ENCODE measurements around the gene SYNPO.

Gene SYNPO

DNA sequence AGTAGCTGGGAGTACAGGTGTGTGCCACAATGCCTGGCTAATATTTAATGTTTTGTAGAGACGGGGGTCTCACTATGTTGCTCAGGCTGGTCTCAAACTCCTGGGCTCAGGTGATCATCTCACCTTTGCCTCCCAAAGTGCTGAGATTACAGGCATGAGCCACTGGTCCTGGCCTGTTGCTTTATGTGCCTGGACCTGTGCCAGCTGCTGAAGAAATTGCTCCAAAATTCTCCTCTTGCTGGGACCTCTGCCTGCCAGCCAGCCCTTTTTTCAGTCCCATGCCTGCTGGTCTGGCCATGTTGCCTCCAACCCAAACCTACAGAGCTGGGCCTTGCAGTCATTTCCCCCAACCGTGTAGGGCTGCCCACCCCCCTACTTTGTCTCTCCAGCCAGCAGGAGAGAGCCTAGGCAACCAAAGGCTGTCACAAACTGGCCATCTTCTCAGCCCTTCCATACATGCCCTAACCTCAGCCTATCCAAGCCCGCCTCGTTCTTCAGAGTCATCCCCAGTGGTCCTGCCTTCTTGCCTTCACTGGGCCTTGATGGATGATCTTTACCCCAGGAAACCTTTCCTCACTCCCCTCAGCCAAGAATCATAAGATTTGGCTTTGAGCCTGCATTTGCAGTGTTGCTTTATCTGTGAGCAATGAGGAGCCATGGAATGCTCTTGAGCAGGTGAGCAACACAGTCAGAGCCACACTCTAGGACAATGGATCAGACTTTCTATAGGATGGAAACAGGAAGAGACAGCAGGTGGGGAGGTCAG lies 27.4 kb upstream of the SYNPO start:
- Histone ChIP-seq H3F3A (ENCODE audit: insufficient read depth) (no peaks in the 10 kb centered on the region), H3K27ac (ENCODE audit: low read depth, low read length) (no peak overlapping the region)

DNA sequence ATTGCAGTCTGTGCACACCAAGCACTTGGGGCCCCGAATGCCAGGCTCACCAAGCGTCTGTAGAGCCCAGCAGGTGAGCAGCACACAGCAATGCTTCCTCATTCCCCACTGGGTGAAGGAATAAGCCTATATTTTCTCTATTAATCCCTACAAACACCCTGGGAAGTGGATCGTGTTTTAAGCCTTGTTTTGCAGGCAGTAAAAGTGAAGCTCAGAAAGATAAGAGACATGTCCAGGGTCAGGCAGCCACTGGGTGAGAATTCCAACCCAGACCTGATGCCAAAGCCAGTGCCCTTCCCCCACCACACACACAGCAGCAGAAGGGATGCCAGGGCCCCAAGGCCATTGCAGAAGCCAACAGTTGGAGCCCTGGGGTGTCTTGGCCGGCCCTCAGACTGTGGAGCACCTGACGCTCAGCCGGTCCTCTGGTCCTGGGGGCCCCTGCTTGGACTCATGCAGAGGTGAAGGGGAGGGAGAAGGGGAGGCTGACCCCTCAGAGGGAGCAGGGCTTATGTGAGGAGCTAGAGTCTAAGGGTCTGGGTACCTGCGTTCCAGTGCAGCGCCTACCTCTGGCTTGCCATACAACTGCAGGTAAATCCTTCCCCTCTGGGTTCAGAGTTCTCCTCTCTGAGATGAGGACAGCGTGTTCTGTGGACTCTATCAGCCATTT lies 26.3 kb upstream of the SYNPO start:
- Histone ChIP-seq H3F3A (ENCODE audit: insufficient read depth) (no peaks in the 10 kb centered on the region), H3K36me3 (ENCODE audit: low read length) (no peaks in the 10 kb centered on the region), H2AFZ (ENCODE audit: low read depth, low read length, severe bottlenecking) (no peak overlapping the region), H3K9ac (ENCODE audit: low read length) (no peak overlapping the region), H3K4me2 (ENCODE audit: low read depth, low read length, poor library complexity, severe bottlenecking) (no peak overlapping the region), H3K9me3 (ENCODE audit: insufficient read depth, low read length) (no peaks in the 10 kb centered on the region), H3K9me2 (replicated peaks; ENCODE audit: insufficient read depth, low read length) (no peaks in the 10 kb centered on the region), H3K27me3 (ENCODE audit: low read length) (no peaks in the 10 kb centered on the region), H4K20me1 (ENCODE audit: low read depth, low read length) (no peaks in the 10 kb centered on the region), H3K4me3 (ENCODE audit: insufficient read depth, low read length, poor library complexity, severe bottlenecking) (no peak overlapping the region), H3K27ac (ENCODE audit: low read depth, low read length) (no peak overlapping the region), H3K79me2 (ENCODE audit: insufficient read depth, low read length) (no peaks in the 10 kb centered on the region)
- TF ChIP-seq EZH2phosphoT487 (conservative IDR thresholded peaks at IDR 0.05; ENCODE audit: low read length), result no peak
- TF ChIP-seq, protein P1, sequence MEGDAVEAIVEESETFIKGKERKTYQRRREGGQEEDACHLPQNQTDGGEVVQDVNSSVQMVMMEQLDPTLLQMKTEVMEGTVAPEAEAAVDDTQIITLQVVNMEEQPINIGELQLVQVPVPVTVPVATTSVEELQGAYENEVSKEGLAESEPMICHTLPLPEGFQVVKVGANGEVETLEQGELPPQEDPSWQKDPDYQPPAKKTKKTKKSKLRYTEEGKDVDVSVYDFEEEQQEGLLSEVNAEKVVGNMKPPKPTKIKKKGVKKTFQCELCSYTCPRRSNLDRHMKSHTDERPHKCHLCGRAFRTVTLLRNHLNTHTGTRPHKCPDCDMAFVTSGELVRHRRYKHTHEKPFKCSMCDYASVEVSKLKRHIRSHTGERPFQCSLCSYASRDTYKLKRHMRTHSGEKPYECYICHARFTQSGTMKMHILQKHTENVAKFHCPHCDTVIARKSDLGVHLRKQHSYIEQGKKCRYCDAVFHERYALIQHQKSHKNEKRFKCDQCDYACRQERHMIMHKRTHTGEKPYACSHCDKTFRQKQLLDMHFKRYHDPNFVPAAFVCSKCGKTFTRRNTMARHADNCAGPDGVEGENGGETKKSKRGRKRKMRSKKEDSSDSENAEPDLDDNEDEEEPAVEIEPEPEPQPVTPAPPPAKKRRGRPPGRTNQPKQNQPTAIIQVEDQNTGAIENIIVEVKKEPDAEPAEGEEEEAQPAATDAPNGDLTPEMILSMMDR (IDR thresholded peaks at IDR 0.05; ENCODE audit: insufficient read depth, low read length, poor library complexity, severe bottlenecking), result no peak

More for the DNA sequence above, 27.4 kb upstream of the SYNPO start:
- H2AFZ ChIP-seq (ENCODE audit: low read depth, low read length, severe bottlenecking), result no peak overlapping the region
- H3K27me3 ChIP-seq (ENCODE audit: low read length), result no peaks in the 10 kb centered on the region
- H3K4me2 ChIP-seq (ENCODE audit: low read depth, low read length, poor library complexity, severe bottlenecking), result no peak overlapping the region
- no peaks in the 10 kb centered on the region for H3K9me2 ChIP-seq (replicated peaks; ENCODE audit: insufficient read depth, low read length)
- H3K36me3 ChIP-seq (ENCODE audit: low read length), result no peaks in the 10 kb centered on the region
- no peaks in the 10 kb centered on the region for H4K20me1 ChIP-seq (ENCODE audit: low read depth, low read length)
- no peaks in the 10 kb centered on the region for H3K79me2 ChIP-seq (ENCODE audit: insufficient read depth, low read length)
- H3K9me3 ChIP-seq (ENCODE audit: insufficient read depth, low read length), result no peaks in the 10 kb centered on the region
- H3K4me3 ChIP-seq (ENCODE audit: insufficient read depth, low read length, poor library complexity, severe bottlenecking), result no peak overlapping the region
- no peak overlapping the region for H3K9ac ChIP-seq (ENCODE audit: low read length)
- TF ChIP-seq EZH2phosphoT487 (conservative IDR thresholded peaks at IDR 0.05; ENCODE audit: low read length), result no peak
- TF ChIP-seq, protein P1 (IDR thresholded peaks at IDR 0.05; ENCODE audit: insufficient read depth, low read length, poor library complexity, severe bottlenecking), result no peak

DNA sequence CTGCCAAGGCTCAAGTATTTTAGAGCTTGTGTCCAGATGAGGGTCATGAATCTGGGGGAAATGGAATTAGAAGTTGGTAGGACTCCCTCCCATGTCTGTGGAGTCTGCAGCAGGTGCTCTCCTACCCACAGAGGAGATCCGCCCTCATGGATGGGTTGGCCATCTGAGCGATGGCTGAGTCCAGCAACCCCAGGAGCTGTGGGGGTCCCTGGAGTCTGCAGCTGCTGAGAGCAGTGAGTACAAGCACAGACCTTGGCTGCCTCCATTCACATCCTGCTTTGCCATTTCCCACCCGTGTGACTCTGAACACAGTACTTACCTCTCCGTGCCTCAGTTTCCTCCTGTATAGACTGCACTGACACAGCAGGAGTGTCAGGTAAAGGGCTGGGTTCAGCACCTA lies 25.8 kb upstream of the SYNPO start:
- Histone ChIP-seq H3K9ac (ENCODE audit: low read length) (no peak overlapping the region), H3K9me3 (ENCODE audit: insufficient read depth, low read length) (no peaks in the 10 kb centered on the region), H3K79me2 (ENCODE audit: insufficient read depth, low read length) (no peaks in the 10 kb centered on the region), H2AFZ (ENCODE audit: low read depth, low read length, severe bottlenecking) (no peak overlapping the region), H3K27ac (ENCODE audit: low read depth, low read length) (no peak overlapping the region), H3K4me2 (ENCODE audit: low read depth, low read length, poor library complexity, severe bottlenecking) (no peak overlapping the region), H3K4me3 (ENCODE audit: insufficient read depth, low read length, poor library complexity, severe bottlenecking) (no peak overlapping the region), H3K9me2 (replicated peaks; ENCODE audit: insufficient read depth, low read length) (no peaks in the 10 kb centered on the region), H3F3A (ENCODE audit: insufficient read depth) (no peaks in the 10 kb centered on the region), H3K27me3 (ENCODE audit: low read length) (no peaks in the 10 kb centered on the region), H3K36me3 (ENCODE audit: low read length) (no peaks in the 10 kb centered on the region), H4K20me1 (ENCODE audit: low read depth, low read length) (no peaks in the 10 kb centered on the region)
- TF ChIP-seq, protein P1 (IDR thresholded peaks at IDR 0.05; ENCODE audit: insufficient read depth, low read length, poor library complexity, severe bottlenecking), result no peak
- TF ChIP-seq EZH2phosphoT487 (conservative IDR thresholded peaks at IDR 0.05; ENCODE audit: low read length), result no peak
